HepG2 (cell line): ENCODE data around the gene BPIFB6. TPM values are rescaled to one million over a fixed set of nuclear protein-coding genes. Genes with fewer than 3 reads are reported as not detected.

Source experiments
- EP300 ChIP-seq, 3 experiments: sonication (generic) in 1 of 3; formaldehyde crosslinking in 1 of 3; IDR thresholded peaks; 2 replicates each; pipeline versions ENCODE4 v1.5.1 to v1.6.1; 2011 to 2020; ENCODE audit warnings: low read depth in 2 of 3, low read length in 2 of 3, borderline replicate concordance in 1 of 3, improper control_type of control experiment in 1 of 3, mild to moderate bottlenecking in 1 of 3, missing genetic modification reagents in 1 of 3, moderate library complexity in 1 of 3
- KLF9 ChIP-seq: IDR thresholded peaks from 2 replicates; pipeline ENCODE4 v1.6.1; 2016; ENCODE audit warnings: low read depth
- MXD1 ChIP-seq: sonication (generic); formaldehyde crosslinking; IDR thresholded peaks from 2 replicates; pipeline ENCODE4 v1.4.0; 2020; ENCODE audit warnings: mild to moderate bottlenecking, missing genetic modification reagents
- RFX5 ChIP-seq: IDR thresholded peaks from 2 replicates; pipeline ENCODE4 v1.6.1; 2011; ENCODE audit warnings: low read depth, low read length, improper control_type of control experiment
- SMARCE1 ChIP-seq: fragments of 450-650 bp; IDR thresholded peaks from 2 replicates; pipeline ENCODE4 v1.6.1; 2017; ENCODE audit warnings: borderline replicate concordance
- TEAD3 ChIP-seq: optimal IDR thresholded peaks from 2 replicates; pipeline ENCODE3; 2016; ENCODE audit warnings: borderline replicate concordance
- ZNF251 ChIP-seq: sonication (generic); formaldehyde crosslinking; IDR thresholded peaks from 2 replicates; pipeline ENCODE4 v1.9.0; 2021; ENCODE audit warnings: mild to moderate bottlenecking, missing genetic modification reagents
- ZNF772 ChIP-seq: sonication (generic); formaldehyde crosslinking; IDR thresholded peaks from 2 replicates; pipeline ENCODE4 v1.5.0; 2020; ENCODE audit warnings: mild to moderate bottlenecking, missing genetic modification reagents
- polyA plus RNA-seq, 8 experiments: library from polyadenylated mRNA; depleted of rRNA in 3 of 8; stranded (reverse) in 7 of 8; unstranded in 1 of 8; fragments of >200 nt; fragmentation: Illumina TruSeq in 4 of 8; extraction: Trizol in 4 of 8; gene quantifications; 2 replicates each; pipeline versions ENCODE4 v1.2.1 to v1.2.3, GENCODE V29; 2011 to 2016; ENCODE audit warnings: low read depth in 4 of 8, missing spikeins in 1 of 8, mixed read lengths in 1 of 8; ENCODE audit not compliant: insufficient read depth in 1 of 8
- total RNA-seq, 5 experiments: library from RNA; depleted of rRNA; stranded (reverse); fragments of >200 nt; fragmentation: Illumina TruSeq; extraction: Trizol; gene quantifications; 2 replicates each; pipeline ENCODE4 v1.2.3, GENCODE V29; 2016; ENCODE audit warnings: low read depth in 1 of 5
- TF ChIP-seq, protein P1 (sequence below): sonication (generic); formaldehyde crosslinking; IDR thresholded peaks from 2 replicates; pipeline ENCODE4 v1.4.0; 2020; ENCODE audit warnings: missing genetic modification reagents, borderline replicate concordance
- TF ChIP-seq, protein P2 (sequence below): sonication (generic); formaldehyde crosslinking; IDR thresholded peaks from 2 replicates; pipeline ENCODE4 v1.5.1; 2020; ENCODE audit warnings: mild to moderate bottlenecking, missing genetic modification reagents, moderate library complexity
- TF ChIP-seq, protein P3 (sequence below): sonication (generic); formaldehyde crosslinking; IDR thresholded peaks from 2 replicates; pipeline ENCODE4 v1.4.0; 2020; ENCODE audit warnings: missing genetic modification reagents
- TF ChIP-seq, protein P4 (sequence below): sonication (generic); formaldehyde crosslinking; IDR thresholded peaks from 2 replicates; pipeline ENCODE4 v1.8.1; 2022; ENCODE audit warnings: low read depth, mild to moderate bottlenecking, missing genetic modification reagents
- TF ChIP-seq, protein P5 (sequence below): sonication (generic); formaldehyde crosslinking; IDR thresholded peaks from 2 replicates; pipeline ENCODE4 v1.4.0; 2020; ENCODE audit warnings: missing genetic modification reagents

The BPIFB6 gene
- total and polyA plus RNA-seq, 2 of the 13 experiments (the other 11 are each of a cell fraction or from before 2014, with no cell fraction given), result 0.13 to 1.7 TPM

DNA sequence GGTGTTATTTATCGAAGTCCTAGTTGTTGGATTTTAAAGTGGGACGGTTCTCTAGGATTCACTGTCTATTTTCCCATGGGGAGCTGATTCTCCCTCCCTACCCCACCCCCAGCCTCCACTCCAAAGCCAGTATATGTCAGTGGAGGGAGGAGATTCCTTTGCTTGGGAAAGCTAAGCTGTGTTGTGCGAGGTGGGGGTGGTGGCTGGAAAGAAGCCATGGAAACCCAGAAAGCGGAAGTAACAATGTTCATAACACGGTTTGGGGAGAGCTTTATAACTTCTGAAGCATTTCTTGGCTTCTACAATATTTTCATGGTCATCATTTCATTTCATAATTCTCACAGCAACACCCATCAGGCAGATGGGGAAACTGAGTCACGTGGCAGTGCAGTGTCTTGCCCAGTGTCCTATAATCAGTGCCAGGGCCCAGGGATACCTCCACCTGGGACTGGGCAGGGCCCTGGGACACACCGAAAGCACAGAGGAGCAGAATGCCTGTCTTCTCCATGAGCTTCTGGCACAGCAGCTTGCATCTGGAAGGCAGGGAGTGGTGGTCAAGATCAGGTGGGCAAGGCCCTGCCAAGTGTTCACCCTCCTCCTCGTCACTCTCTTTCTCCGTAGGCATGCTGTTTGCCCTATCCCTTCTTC, 31.7 kb upstream of the BPIFB6 start (continued):
- TF ChIP-seq, protein P1, sequence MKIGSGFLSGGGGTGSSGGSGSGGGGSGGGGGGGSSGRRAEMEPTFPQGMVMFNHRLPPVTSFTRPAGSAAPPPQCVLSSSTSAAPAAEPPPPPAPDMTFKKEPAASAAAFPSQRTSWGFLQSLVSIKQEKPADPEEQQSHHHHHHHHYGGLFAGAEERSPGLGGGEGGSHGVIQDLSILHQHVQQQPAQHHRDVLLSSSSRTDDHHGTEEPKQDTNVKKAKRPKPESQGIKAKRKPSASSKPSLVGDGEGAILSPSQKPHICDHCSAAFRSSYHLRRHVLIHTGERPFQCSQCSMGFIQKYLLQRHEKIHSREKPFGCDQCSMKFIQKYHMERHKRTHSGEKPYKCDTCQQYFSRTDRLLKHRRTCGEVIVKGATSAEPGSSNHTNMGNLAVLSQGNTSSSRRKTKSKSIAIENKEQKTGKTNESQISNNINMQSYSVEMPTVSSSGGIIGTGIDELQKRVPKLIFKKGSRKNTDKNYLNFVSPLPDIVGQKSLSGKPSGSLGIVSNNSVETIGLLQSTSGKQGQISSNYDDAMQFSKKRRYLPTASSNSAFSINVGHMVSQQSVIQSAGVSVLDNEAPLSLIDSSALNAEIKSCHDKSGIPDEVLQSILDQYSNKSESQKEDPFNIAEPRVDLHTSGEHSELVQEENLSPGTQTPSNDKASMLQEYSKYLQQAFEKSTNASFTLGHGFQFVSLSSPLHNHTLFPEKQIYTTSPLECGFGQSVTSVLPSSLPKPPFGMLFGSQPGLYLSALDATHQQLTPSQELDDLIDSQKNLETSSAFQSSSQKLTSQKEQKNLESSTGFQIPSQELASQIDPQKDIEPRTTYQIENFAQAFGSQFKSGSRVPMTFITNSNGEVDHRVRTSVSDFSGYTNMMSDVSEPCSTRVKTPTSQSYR (CRISPR knock-in tag), result peak; percentile 38; the same call in 1 of the 2 replicates
- TF ChIP-seq, protein P2, sequence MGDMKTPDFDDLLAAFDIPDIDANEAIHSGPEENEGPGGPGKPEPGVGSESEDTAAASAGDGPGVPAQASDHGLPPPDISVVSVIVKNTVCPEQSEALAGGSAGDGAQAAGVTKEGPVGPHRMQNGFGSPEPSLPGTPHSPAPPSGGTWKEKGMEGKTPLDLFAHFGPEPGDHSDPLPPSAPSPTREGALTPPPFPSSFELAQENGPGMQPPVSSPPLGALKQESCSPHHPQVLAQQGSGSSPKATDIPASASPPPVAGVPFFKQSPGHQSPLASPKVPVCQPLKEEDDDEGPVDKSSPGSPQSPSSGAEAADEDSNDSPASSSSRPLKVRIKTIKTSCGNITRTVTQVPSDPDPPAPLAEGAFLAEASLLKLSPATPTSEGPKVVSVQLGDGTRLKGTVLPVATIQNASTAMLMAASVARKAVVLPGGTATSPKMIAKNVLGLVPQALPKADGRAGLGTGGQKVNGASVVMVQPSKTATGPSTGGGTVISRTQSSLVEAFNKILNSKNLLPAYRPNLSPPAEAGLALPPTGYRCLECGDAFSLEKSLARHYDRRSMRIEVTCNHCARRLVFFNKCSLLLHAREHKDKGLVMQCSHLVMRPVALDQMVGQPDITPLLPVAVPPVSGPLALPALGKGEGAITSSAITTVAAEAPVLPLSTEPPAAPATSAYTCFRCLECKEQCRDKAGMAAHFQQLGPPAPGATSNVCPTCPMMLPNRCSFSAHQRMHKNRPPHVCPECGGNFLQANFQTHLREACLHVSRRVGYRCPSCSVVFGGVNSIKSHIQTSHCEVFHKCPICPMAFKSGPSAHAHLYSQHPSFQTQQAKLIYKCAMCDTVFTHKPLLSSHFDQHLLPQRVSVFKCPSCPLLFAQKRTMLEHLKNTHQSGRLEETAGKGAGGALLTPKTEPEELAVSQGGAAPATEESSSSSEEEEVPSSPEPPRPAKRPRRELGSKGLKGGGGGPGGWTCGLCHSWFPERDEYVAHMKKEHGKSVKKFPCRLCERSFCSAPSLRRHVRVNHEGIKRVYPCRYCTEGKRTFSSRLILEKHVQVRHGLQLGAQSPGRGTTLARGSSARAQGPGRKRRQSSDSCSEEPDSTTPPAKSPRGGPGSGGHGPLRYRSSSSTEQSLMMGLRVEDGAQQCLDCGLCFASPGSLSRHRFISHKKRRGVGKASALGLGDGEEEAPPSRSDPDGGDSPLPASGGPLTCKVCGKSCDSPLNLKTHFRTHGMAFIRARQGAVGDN, result 0 out of 2 replicates have a peak, but pooled peaks have one; percentile 11
- no peak for TF ChIP-seq SMARCE1
- TF ChIP-seq ZNF251 (CRISPR knock-in tag), result no peak
- TF ChIP-seq KLF9 (CRISPR knock-in tag), result no peak
- peak in 1 of 2 experiments; percentile 30; a peak in 1 of 4 replicates for TF ChIP-seq EP300 (IDR thresholded peaks at IDR 0.05; ENCODE audit: low read depth in 2 of 2, low read length in 2 of 2)
- no peak; the same call in 1 of the 2 replicates for TF ChIP-seq EP300 (CRISPR knock-in tag; IDR thresholded peaks at IDR 0.05; ENCODE audit: borderline replicate concordance)
- TF ChIP-seq, protein P3, sequence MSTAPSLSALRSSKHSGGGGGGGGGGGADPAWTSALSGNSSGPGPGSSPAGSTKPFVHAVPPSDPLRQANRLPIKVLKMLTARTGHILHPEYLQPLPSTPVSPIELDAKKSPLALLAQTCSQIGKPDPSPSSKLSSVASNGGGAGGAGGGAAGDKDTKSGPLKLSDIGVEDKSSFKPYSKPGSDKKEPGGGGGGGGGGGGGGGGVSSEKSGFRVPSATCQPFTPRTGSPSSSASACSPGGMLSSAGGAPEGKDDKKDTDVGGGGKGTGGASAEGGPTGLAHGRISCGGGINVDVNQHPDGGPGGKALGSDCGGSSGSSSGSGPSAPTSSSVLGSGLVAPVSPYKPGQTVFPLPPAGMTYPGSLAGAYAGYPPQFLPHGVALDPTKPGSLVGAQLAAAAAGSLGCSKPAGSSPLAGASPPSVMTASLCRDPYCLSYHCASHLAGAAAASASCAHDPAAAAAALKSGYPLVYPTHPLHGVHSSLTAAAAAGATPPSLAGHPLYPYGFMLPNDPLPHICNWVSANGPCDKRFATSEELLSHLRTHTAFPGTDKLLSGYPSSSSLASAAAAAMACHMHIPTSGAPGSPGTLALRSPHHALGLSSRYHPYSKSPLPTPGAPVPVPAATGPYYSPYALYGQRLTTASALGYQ (CRISPR knock-in tag), result no peak
- TF ChIP-seq TEAD3, result peak; percentile 15
- TF ChIP-seq, protein P4, sequence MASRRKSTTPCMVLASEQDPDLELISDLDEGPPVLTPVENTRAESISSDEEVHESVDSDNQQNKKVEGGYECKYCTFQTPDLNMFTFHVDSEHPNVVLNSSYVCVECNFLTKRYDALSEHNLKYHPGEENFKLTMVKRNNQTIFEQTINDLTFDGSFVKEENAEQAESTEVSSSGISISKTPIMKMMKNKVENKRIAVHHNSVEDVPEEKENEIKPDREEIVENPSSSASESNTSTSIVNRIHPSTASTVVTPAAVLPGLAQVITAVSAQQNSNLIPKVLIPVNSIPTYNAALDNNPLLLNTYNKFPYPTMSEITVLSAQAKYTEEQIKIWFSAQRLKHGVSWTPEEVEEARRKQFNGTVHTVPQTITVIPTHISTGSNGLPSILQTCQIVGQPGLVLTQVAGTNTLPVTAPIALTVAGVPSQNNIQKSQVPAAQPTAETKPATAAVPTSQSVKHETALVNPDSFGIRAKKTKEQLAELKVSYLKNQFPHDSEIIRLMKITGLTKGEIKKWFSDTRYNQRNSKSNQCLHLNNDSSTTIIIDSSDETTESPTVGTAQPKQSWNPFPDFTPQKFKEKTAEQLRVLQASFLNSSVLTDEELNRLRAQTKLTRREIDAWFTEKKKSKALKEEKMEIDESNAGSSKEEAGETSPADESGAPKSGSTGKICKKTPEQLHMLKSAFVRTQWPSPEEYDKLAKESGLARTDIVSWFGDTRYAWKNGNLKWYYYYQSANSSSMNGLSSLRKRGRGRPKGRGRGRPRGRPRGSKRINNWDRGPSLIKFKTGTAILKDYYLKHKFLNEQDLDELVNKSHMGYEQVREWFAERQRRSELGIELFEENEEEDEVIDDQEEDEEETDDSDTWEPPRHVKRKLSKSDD (CRISPR knock-in tag), result no peak
- no peak for TF ChIP-seq ZNF772 (CRISPR knock-in tag)
- TF ChIP-seq MXD1 (CRISPR knock-in tag), result no peak
- TF ChIP-seq RFX5, result no peak
- TF ChIP-seq, protein P5, sequence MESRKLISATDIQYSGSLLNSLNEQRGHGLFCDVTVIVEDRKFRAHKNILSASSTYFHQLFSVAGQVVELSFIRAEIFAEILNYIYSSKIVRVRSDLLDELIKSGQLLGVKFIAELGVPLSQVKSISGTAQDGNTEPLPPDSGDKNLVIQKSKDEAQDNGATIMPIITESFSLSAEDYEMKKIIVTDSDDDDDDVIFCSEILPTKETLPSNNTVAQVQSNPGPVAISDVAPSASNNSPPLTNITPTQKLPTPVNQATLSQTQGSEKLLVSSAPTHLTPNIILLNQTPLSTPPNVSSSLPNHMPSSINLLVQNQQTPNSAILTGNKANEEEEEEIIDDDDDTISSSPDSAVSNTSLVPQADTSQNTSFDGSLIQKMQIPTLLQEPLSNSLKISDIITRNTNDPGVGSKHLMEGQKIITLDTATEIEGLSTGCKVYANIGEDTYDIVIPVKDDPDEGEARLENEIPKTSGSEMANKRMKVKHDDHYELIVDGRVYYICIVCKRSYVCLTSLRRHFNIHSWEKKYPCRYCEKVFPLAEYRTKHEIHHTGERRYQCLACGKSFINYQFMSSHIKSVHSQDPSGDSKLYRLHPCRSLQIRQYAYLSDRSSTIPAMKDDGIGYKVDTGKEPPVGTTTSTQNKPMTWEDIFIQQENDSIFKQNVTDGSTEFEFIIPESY (CRISPR knock-in tag), result no peak
